Measurements from ENCODE around the gene ULK4.

ULK4 gene

GRCh38 chr3:41933154-41933676 lies 28.7 kb downstream of the ULK4 start:
- H3K27ac ChIP-seq (replicated peaks), result no peak overlapping the region
- no peak overlapping the region for H3K4me3 ChIP-seq (replicated peaks; ENCODE audit: insufficient read depth, low read length)
- no peaks in the 10 kb centered on the region for H3K27me3 ChIP-seq (ENCODE audit: insufficient read depth, poor library complexity, severe bottlenecking)
- DNase-seq (ENCODE audit: low read depth in 1 of 2, low spot score in 1 of 2), result no peak
- TF ChIP-seq POLR2AphosphoS5 (IDR thresholded peaks at IDR 0.05; ENCODE audit: low read depth) (no peak), CTCF (IDR thresholded peaks at IDR 0.05; ENCODE audit: insufficient read depth, low read length) (no peak), GABPA (IDR thresholded peaks at IDR 0.05; ENCODE audit: low read depth) (no peak), REST (IDR thresholded peaks at IDR 0.05; ENCODE audit: insufficient replicate concordance, low read depth) (no peak), SPI1 (IDR thresholded peaks at IDR 0.05; ENCODE audit: borderline replicate concordance, low read depth) (no peak)

- Histone ChIP-seq H3K27ac (replicated peaks) (no peak overlapping the region), H3K4me3 (replicated peaks; ENCODE audit: insufficient read depth, low read length) (no peak overlapping the region), H3K27me3 (ENCODE audit: insufficient read depth, poor library complexity, severe bottlenecking) (no peaks in the 10 kb centered on the region)
- TF ChIP-seq SPI1 (IDR thresholded peaks at IDR 0.05; ENCODE audit: borderline replicate concordance, low read depth) (no peak), REST (IDR thresholded peaks at IDR 0.05; ENCODE audit: insufficient replicate concordance, low read depth) (no peak), GABPA (IDR thresholded peaks at IDR 0.05; ENCODE audit: low read depth) (no peak), POLR2AphosphoS5 (IDR thresholded peaks at IDR 0.05; ENCODE audit: low read depth) (no peak), CTCF (IDR thresholded peaks at IDR 0.05; ENCODE audit: insufficient read depth, low read length) (no peak)
- DNase-seq (ENCODE audit: low read depth in 1 of 2, low spot score in 1 of 2), result no peak
Observed at GRCh38 chr3:41932464-41932863, 29.4 kb downstream of the ULK4 start.

- H3K4me3 ChIP-seq (replicated peaks; ENCODE audit: insufficient read depth, low read length), result no peak overlapping the region
- DNase-seq (ENCODE audit: low read depth in 1 of 2, low spot score in 1 of 2), result no peak
- no peaks in the 10 kb centered on the region for H3K27me3 ChIP-seq (ENCODE audit: insufficient read depth, poor library complexity, severe bottlenecking)
- H3K27ac ChIP-seq (replicated peaks), result no peak overlapping the region
- no peak for TF ChIP-seq GABPA (IDR thresholded peaks at IDR 0.05; ENCODE audit: low read depth)
- no peak for TF ChIP-seq CTCF (IDR thresholded peaks at IDR 0.05; ENCODE audit: insufficient read depth, low read length)
Observed at GRCh38 chr3:41920406-41920965, 41.4 kb downstream of the ULK4 start.

GRCh38 chr3:41915353-41915752 lies 46.5 kb downstream of the ULK4 start:
- DNase-seq (ENCODE audit: low read depth in 1 of 2, low spot score in 1 of 2), result no peak
- Histone ChIP-seq H3K4me3 (replicated peaks; ENCODE audit: insufficient read depth, low read length) (no peak overlapping the region), H3K27me3 (ENCODE audit: insufficient read depth, poor library complexity, severe bottlenecking) (no peaks in the 10 kb centered on the region), H3K27ac (replicated peaks) (no peak overlapping the region)
- TF ChIP-seq CTCF (IDR thresholded peaks at IDR 0.05; ENCODE audit: insufficient read depth, low read length) (no peak), POLR2AphosphoS5 (IDR thresholded peaks at IDR 0.05; ENCODE audit: low read depth) (no peak), SPI1 (IDR thresholded peaks at IDR 0.05; ENCODE audit: borderline replicate concordance, low read depth) (no peak), GABPA (IDR thresholded peaks at IDR 0.05; ENCODE audit: low read depth) (no peak), REST (IDR thresholded peaks at IDR 0.05; ENCODE audit: insufficient replicate concordance, low read depth) (no peak)
